ENCODE results near the gene IL12RB1. TPM values are rescaled to one million over a fixed set of nuclear protein-coding genes. Genes with fewer than 3 reads are reported as not detected.

The IL12RB1 gene
- total RNA-seq, 1 experiment from 2014 or later, result 0.36 TPM

GRCh38 chr19:18020212-18021085, 66.3 kb downstream of the IL12RB1 start:
- DNase-seq (ENCODE audit: low read depth, low spot score) (no peak), ATAC-seq (peak; percentile 55)
- in situ Hi-C loops (cut with HindIII; ENCODE audit: low pct_unique_long_range_greater_than_20kb, low sequenced_read_pairs), result no loop called here
- Histone ChIP-seq H3K36me3 (ENCODE audit: control insufficient read depth, insufficient read depth, low read length) (no peaks in the 10 kb centered on the region), H3K27ac (ENCODE audit: low read length) (peak overlapping the region; percentile 40), H3K4me1 (ENCODE audit: control insufficient read depth, insufficient read depth, low read length) (peaks cover 18% of the 10 kb centered on the region; the same call in 1 of the 2 replicates), H3K4me3 (ENCODE audit: low read depth in 2 of 2, low read length in 2 of 2) (no peak overlapping the region), H3K27me3 (ENCODE audit: control insufficient read depth, insufficient read depth, low read length) (no peaks in the 10 kb centered on the region), H3K9me3 (ENCODE audit: control insufficient read depth, insufficient read depth, low read depth, low read length) (no peaks in the 10 kb centered on the region)
- BruUV-seq (replicated peaks), result no TSS peak
- intact Hi-C loops (cut with micrococcal nuclease; ENCODE audit: unreplicated experiment), result no loop called here
- CTCF ChIA-PET, result no interaction called here
- POLR2A ChIA-PET, result no interaction called here
- TF ChIP-seq SIN3A (IDR thresholded peaks at IDR 0.05; ENCODE audit: borderline replicate concordance, insufficient read depth, low read depth, low read length) (no peak), POLR2AphosphoS5 (IDR thresholded peaks at IDR 0.05; ENCODE audit: low read depth, low read length) (no peak), TCF7L2 (IDR thresholded peaks at IDR 0.05; ENCODE audit: low read depth, low read length) (no peak), CTCF (IDR thresholded peaks at IDR 0.05) (no peak)
- TF ChIP-seq, protein P1, sequence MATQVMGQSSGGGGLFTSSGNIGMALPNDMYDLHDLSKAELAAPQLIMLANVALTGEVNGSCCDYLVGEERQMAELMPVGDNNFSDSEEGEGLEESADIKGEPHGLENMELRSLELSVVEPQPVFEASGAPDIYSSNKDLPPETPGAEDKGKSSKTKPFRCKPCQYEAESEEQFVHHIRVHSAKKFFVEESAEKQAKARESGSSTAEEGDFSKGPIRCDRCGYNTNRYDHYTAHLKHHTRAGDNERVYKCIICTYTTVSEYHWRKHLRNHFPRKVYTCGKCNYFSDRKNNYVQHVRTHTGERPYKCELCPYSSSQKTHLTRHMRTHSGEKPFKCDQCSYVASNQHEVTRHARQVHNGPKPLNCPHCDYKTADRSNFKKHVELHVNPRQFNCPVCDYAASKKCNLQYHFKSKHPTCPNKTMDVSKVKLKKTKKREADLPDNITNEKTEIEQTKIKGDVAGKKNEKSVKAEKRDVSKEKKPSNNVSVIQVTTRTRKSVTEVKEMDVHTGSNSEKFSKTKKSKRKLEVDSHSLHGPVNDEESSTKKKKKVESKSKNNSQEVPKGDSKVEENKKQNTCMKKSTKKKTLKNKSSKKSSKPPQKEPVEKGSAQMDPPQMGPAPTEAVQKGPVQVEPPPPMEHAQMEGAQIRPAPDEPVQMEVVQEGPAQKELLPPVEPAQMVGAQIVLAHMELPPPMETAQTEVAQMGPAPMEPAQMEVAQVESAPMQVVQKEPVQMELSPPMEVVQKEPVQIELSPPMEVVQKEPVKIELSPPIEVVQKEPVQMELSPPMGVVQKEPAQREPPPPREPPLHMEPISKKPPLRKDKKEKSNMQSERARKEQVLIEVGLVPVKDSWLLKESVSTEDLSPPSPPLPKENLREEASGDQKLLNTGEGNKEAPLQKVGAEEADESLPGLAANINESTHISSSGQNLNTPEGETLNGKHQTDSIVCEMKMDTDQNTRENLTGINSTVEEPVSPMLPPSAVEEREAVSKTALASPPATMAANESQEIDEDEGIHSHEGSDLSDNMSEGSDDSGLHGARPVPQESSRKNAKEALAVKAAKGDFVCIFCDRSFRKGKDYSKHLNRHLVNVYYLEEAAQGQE (IDR thresholded peaks at IDR 0.05; ENCODE audit: insufficient read depth in 1 of 2, low read depth in 2 of 2, low read length in 1 of 2), result no peak

- Histone ChIP-seq H3K4me1 (ENCODE audit: control insufficient read depth, insufficient read depth, low read length) (peaks cover 25% of the 10 kb centered on the region), H3K36me3 (ENCODE audit: control insufficient read depth, insufficient read depth, low read length) (no peaks in the 10 kb centered on the region), H3K27ac (ENCODE audit: low read length) (peak overlapping the region; percentile 55; the same call in 1 of the 2 replicates), H3K27me3 (ENCODE audit: control insufficient read depth, insufficient read depth, low read length) (no peaks in the 10 kb centered on the region), H3K4me3 (ENCODE audit: low read depth in 2 of 2, low read length in 2 of 2) (no peak overlapping the region), H3K9me3 (ENCODE audit: control insufficient read depth, insufficient read depth, low read depth, low read length) (no peaks in the 10 kb centered on the region)
- DNase-seq (ENCODE audit: low read depth, low spot score), result no peak
- TF ChIP-seq CTCF (IDR thresholded peaks at IDR 0.05) (no peak), POLR2AphosphoS5 (IDR thresholded peaks at IDR 0.05; ENCODE audit: low read depth, low read length) (no peak), SIN3A (IDR thresholded peaks at IDR 0.05; ENCODE audit: borderline replicate concordance, insufficient read depth, low read depth, low read length) (no peak), TCF7L2 (IDR thresholded peaks at IDR 0.05; ENCODE audit: low read depth, low read length) (no peak)
- TF ChIP-seq, protein P1 (IDR thresholded peaks at IDR 0.05; ENCODE audit: insufficient read depth in 1 of 2, low read depth in 2 of 2, low read length in 1 of 2), result no peak
- intact Hi-C loops (cut with micrococcal nuclease; ENCODE audit: unreplicated experiment), result no loop called here
- ChIA-PET POLR2A (no interaction called here), CTCF (no interaction called here)
- in situ Hi-C loops (cut with HindIII; ENCODE audit: low pct_unique_long_range_greater_than_20kb, low sequenced_read_pairs), result no loop called here
- no TSS peak for BruUV-seq (replicated peaks)
- no peak for ATAC-seq
Measured at GRCh38 chr19:18017275-18018083, 69.3 kb downstream of the IL12RB1 start.
